ENCODE measurements around the gene NSFL1C.

Gene NSFL1C

GRCh38 chr20:1457992-1458391 is 8.7 kb downstream of the NSFL1C start:
- TF ChIP-seq CTCF (IDR thresholded peaks at IDR 0.05; ENCODE audit: insufficient read depth, missing control alignments), result no peak
- FAIRE-seq, result no peak

GRCh38 chr20:1456300-1456699 is 10.3 kb downstream of the NSFL1C start:
- TF ChIP-seq CTCF (IDR thresholded peaks at IDR 0.05; ENCODE audit: insufficient read depth, missing control alignments), result no peak
- DNase-seq (ENCODE audit: insufficient read length, low spot score) (no peak), FAIRE-seq (no peak)

More at GRCh38 chr20:1457992-1458391, 8.7 kb downstream of the NSFL1C start:
- no peak for DNase-seq (ENCODE audit: insufficient read length, low spot score)

GRCh38 chr20:1450926-1451491 is 15.6 kb downstream of the NSFL1C start:
- TF ChIP-seq CTCF (IDR thresholded peaks at IDR 0.05; ENCODE audit: insufficient read depth, missing control alignments), result no peak
- FAIRE-seq, result no peak

GRCh38 chr20:1449370-1449769 is 17.3 kb downstream of the NSFL1C start:
- TF ChIP-seq CTCF (IDR thresholded peaks at IDR 0.05; ENCODE audit: insufficient read depth, missing control alignments), result no peak
- DNase-seq (ENCODE audit: insufficient read length, low spot score), result no peak
- no peak for FAIRE-seq

More at GRCh38 chr20:1450926-1451491, 15.6 kb downstream of the NSFL1C start:
- no peak for DNase-seq (ENCODE audit: insufficient read length, low spot score)

GRCh38 chr20:1448081-1448620 is 18.5 kb downstream of the NSFL1C start:
- DNase-seq (ENCODE audit: insufficient read length, low spot score) (no peak), FAIRE-seq (no peak)
- no peak for TF ChIP-seq CTCF (IDR thresholded peaks at IDR 0.05; ENCODE audit: insufficient read depth, missing control alignments)

GRCh38 chr20:1446536-1446935 is 20.1 kb downstream of the NSFL1C start:
- no peak for TF ChIP-seq CTCF (IDR thresholded peaks at IDR 0.05; ENCODE audit: insufficient read depth, missing control alignments)
- FAIRE-seq, result no peak
- DNase-seq (ENCODE audit: insufficient read length, low spot score), result no peak

- TF ChIP-seq CTCF (IDR thresholded peaks at IDR 0.05; ENCODE audit: insufficient read depth, missing control alignments), result no peak
- DNase-seq (ENCODE audit: insufficient read length, low spot score) (no peak), FAIRE-seq (no peak)
These were observed 23.6 kb downstream of the NSFL1C start for GRCh38 chr20:1443085-1443484.
